GM21381 (cell line): ENCODE results near the gene TMEM259.

Experiments
- ATAC-seq: cut with Tn5 transposase; IDR thresholded peaks from one replicate; pipeline ENCODE4 v1.9.1; 2021; ENCODE audit warnings: mild to moderate bottlenecking, moderate library complexity; ENCODE audit not compliant: unreplicated experiment

Gene TMEM259

GRCh38 chr19:1004803-1005664 is 15.9 kb downstream of the TMEM259 start:
- ATAC-seq = no peak

GRCh38 chr19:1004204-1004802 is 16.6 kb downstream of the TMEM259 start:
- no peak for ATAC-seq

GRCh38 chr19:1003283-1003682 is 17.6 kb downstream of the TMEM259 start:
- no peak for ATAC-seq

GRCh38 chr19:1002600-1002999 is 18.3 kb downstream of the TMEM259 start:
- no peak for ATAC-seq

GRCh38 chr19:1001538-1002166 is 19.3 kb downstream of the TMEM259 start:
- ATAC-seq = no peak

- ATAC-seq = no peak
Measured at GRCh38 chr19:1000591-1001537, 20.1 kb downstream of the TMEM259 start.

- ATAC-seq = no peak
Measured at GRCh38 chr19:1000095-1000494, 20.8 kb downstream of the TMEM259 start, which contains the start of gene GRIN3B. Gene GRIN3B (plus strand): TSS chr19:1000419. CDS start chr19:1000438, 19 bp downstream.

- ATAC-seq = no peak
Measured at GRCh38 chr19:999379-999719, 21.6 kb downstream of the TMEM259 start.

- ATAC-seq = no peak
Measured at GRCh38 chr19:998064-998463, 22.9 kb downstream of the TMEM259 start.

GRCh38 chr19:996051-996838 is 24.7 kb downstream of the TMEM259 start:
- no peak for ATAC-seq

GRCh38 chr19:995051-995827 is 25.7 kb downstream of the TMEM259 start:
- ATAC-seq = no peak

GRCh38 chr19:994516-994915 is 26.4 kb downstream of the TMEM259 start:
- no peak for ATAC-seq

GRCh38 chr19:993831-994393 is 27.0 kb downstream of the TMEM259 start:
- no peak for ATAC-seq

- ATAC-seq = no peak
Measured at GRCh38 chr19:993361-993830, 27.5 kb downstream of the TMEM259 start.

- no peak for ATAC-seq
Measured at GRCh38 chr19:992670-993055, 28.3 kb downstream of the TMEM259 start.

- ATAC-seq = no peak
Measured at GRCh38 chr19:991932-992669, 28.8 kb downstream of the TMEM259 start.

GRCh38 chr19:991174-991931 is 29.6 kb downstream of the TMEM259 start:
- no peak for ATAC-seq
